Fibroblast of upper back skin (primary cell): ENCODE results near the gene DLK1.

Source experiments
- DNase-seq: peaks from one replicate; pipeline ENCODE4 v3.0.0-alpha.2; 2013

DLK1 gene

GRCh38 chr14:100694579-100695422 lies 31.9 kb upstream of the DLK1 start:
- no peak for DNase-seq

- DNase-seq, result no peak
Measured at GRCh38 chr14:100695423-100695738, 31.3 kb upstream of the DLK1 start.

GRCh38 chr14:100696008-100696407 lies 30.7 kb upstream of the DLK1 start:
- no peak for DNase-seq

GRCh38 chr14:100696590-100696989 lies 30.1 kb upstream of the DLK1 start:
- DNase-seq, result no peak

GRCh38 chr14:100698066-100698465 lies 28.6 kb upstream of the DLK1 start:
- DNase-seq, result no peak

GRCh38 chr14:100698666-100699448 lies 27.8 kb upstream of the DLK1 start:
- no peak for DNase-seq

- DNase-seq, result no peak
Measured at GRCh38 chr14:100701314-100701713, 25.4 kb upstream of the DLK1 start.

GRCh38 chr14:100702590-100702989 lies 24.1 kb upstream of the DLK1 start:
- no peak for DNase-seq

- no peak for DNase-seq
Measured at GRCh38 chr14:100703386-100704220, 23.1 kb upstream of the DLK1 start.

GRCh38 chr14:100706200-100706599 lies 20.5 kb upstream of the DLK1 start:
- no peak for DNase-seq

GRCh38 chr14:100706860-100707259 lies 19.8 kb upstream of the DLK1 start:
- no peak for DNase-seq

GRCh38 chr14:100708425-100709288 lies 18.0 kb upstream of the DLK1 start:
- DNase-seq, result no peak

- no peak for DNase-seq
Measured at GRCh38 chr14:100709289-100710284, 17.1 kb upstream of the DLK1 start.

- DNase-seq, result no peak
Measured at GRCh38 chr14:100710391-100710790, 16.3 kb upstream of the DLK1 start.

GRCh38 chr14:100710826-100711462 lies 15.7 kb upstream of the DLK1 start:
- no peak for DNase-seq

- DNase-seq, result no peak
Measured at GRCh38 chr14:100711493-100711892, 15.2 kb upstream of the DLK1 start.

GRCh38 chr14:100712490-100712889 lies 14.2 kb upstream of the DLK1 start:
- DNase-seq, result no peak

- DNase-seq, result no peak
Measured at GRCh38 chr14:100713705-100714104, 13.0 kb upstream of the DLK1 start.

- no peak for DNase-seq
Measured at GRCh38 chr14:100714258-100714892, 12.3 kb upstream of the DLK1 start.

- DNase-seq, result no peak
Measured at GRCh38 chr14:100715332-100715731, 11.4 kb upstream of the DLK1 start.
